ENCODE measurements around the gene ERBB4. TPM values are rescaled to one million over a fixed set of nuclear protein-coding genes. Genes with fewer than 3 reads are reported as not detected.

ERBB4 gene
- total RNA-seq: not detected
- not detected for polyA plus RNA-seq (2013, experiment 1 of 2)
- 0.19 TPM for polyA plus RNA-seq (2013, experiment 2 of 2)
- 0 to 0.14 (median 0) reads per million in 172 experiments for total RNA-seq

- DNase-seq: no peak
- CTCF ChIA-PET: no interaction called here
- Histone ChIP-seq H3K27ac (ENCODE audit: low read depth in 1 of 2, low read length in 2 of 2) (no peak within 1 kb of the TSS), H3K4me3 (ENCODE audit: low read length) (no peak within 1 kb of the TSS), H3K27me3 (ENCODE audit: control insufficient read depth in 1 of 2, insufficient read depth in 2 of 2, low read length in 2 of 2) (peaks cover 32 to 65% of the 10 kb centered on the region in 2 experiments), H3K4me1 (ENCODE audit: insufficient read depth, low read length) (peaks cover 2% of the 10 kb centered on the region), H3K36me3 (ENCODE audit: insufficient read depth, low read length) (no peaks in the 10 kb centered on the region), H3K9me3 (ENCODE audit: control insufficient read depth in 1 of 2, insufficient read depth in 1 of 2, low read length in 2 of 2) (peaks cover 0 to 24% of the 10 kb centered on the region in 2 experiments)
- peaks cover 26% of the 10 kb centered on the region for H3K4me1 Mint-ChIP-seq (ENCODE audit: low read depth)
- H3K27ac Mint-ChIP-seq: no peak within 1 kb of the TSS
- no peaks in the 10 kb centered on the region for H3K9me3 Mint-ChIP-seq
- peaks cover 75% of the 10 kb centered on the region for H3K27me3 Mint-ChIP-seq
- intact Hi-C loops (cut with DNase I, micrococcal nuclease): no loop called here
- H3K4me3 Mint-ChIP-seq: peak within 1 kb of the TSS; percentile 38
- TF ChIP-seq, protein P1, sequence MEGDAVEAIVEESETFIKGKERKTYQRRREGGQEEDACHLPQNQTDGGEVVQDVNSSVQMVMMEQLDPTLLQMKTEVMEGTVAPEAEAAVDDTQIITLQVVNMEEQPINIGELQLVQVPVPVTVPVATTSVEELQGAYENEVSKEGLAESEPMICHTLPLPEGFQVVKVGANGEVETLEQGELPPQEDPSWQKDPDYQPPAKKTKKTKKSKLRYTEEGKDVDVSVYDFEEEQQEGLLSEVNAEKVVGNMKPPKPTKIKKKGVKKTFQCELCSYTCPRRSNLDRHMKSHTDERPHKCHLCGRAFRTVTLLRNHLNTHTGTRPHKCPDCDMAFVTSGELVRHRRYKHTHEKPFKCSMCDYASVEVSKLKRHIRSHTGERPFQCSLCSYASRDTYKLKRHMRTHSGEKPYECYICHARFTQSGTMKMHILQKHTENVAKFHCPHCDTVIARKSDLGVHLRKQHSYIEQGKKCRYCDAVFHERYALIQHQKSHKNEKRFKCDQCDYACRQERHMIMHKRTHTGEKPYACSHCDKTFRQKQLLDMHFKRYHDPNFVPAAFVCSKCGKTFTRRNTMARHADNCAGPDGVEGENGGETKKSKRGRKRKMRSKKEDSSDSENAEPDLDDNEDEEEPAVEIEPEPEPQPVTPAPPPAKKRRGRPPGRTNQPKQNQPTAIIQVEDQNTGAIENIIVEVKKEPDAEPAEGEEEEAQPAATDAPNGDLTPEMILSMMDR (IDR thresholded peaks at IDR 0.05): no peak
- no peak for ATAC-seq (ENCODE audit: poor library complexity)
- POLR2A ChIA-PET: no interaction called here
- H3K36me3 Mint-ChIP-seq (ENCODE audit: low read depth): no peaks in the 10 kb centered on the region
Observed at GRCh38 chr2:212538305-212539071, at the start of gene ERBB4. Gene ERBB4, minus strand, starts transcription at chr2:212538802. Its CDS starts 272 bp downstream, at chr2:212538530.

GRCh38 chr2:212580117-212580516 is 41.5 kb upstream of the ERBB4 start:
- no peak for ATAC-seq (ENCODE audit: poor library complexity)
- TF ChIP-seq, protein P1 (IDR thresholded peaks at IDR 0.05): no peak
- Mint-ChIP-seq H3K9me3 (peaks cover 5% of the 10 kb centered on the region), H3K4me3 (no peak overlapping the region), H3K4me1 (ENCODE audit: low read depth) (no peaks in the 10 kb centered on the region), H3K27ac (no peak overlapping the region), H3K27me3 (no peaks in the 10 kb centered on the region), H3K36me3 (ENCODE audit: low read depth) (no peaks in the 10 kb centered on the region)
- ChIA-PET POLR2A (no interaction called here), CTCF (no interaction called here)
- Histone ChIP-seq H3K4me3 (ENCODE audit: low read length) (no peak overlapping the region), H3K36me3 (ENCODE audit: insufficient read depth, low read length) (no peaks in the 10 kb centered on the region), H3K27me3 (ENCODE audit: control insufficient read depth in 1 of 2, insufficient read depth in 2 of 2, low read length in 2 of 2) (no peaks in the 10 kb centered on the region), H3K27ac (ENCODE audit: low read depth in 1 of 2, low read length in 2 of 2) (no peak overlapping the region), H3K9me3 (ENCODE audit: control insufficient read depth in 1 of 2, insufficient read depth in 1 of 2, low read length in 2 of 2) (no peaks in the 10 kb centered on the region), H3K4me1 (ENCODE audit: insufficient read depth, low read length) (no peaks in the 10 kb centered on the region)
- no peak for DNase-seq
- intact Hi-C loops (cut with DNase I, micrococcal nuclease): no loop called here

GRCh38 chr2:212556296-212556695 is 17.7 kb upstream of the ERBB4 start:
- Mint-ChIP-seq H3K4me1 (ENCODE audit: low read depth) (no peaks in the 10 kb centered on the region), H3K9me3 (no peaks in the 10 kb centered on the region), H3K27me3 (no peaks in the 10 kb centered on the region), H3K27ac (no peak overlapping the region), H3K4me3 (no peak overlapping the region), H3K36me3 (ENCODE audit: low read depth) (no peaks in the 10 kb centered on the region)
- H3K4me3 ChIP-seq (ENCODE audit: low read length): no peak overlapping the region
- H3K27me3 ChIP-seq (ENCODE audit: control insufficient read depth in 1 of 2, insufficient read depth in 2 of 2, low read length in 2 of 2): no peaks in the 10 kb centered on the region
- CTCF ChIA-PET: no interaction called here
- TF ChIP-seq, protein P1 (IDR thresholded peaks at IDR 0.05): no peak
- POLR2A ChIA-PET: no interaction called here
- intact Hi-C loops (cut with DNase I, micrococcal nuclease): no loop called here
- ATAC-seq (ENCODE audit: poor library complexity): no peak
- H3K36me3 ChIP-seq (ENCODE audit: insufficient read depth, low read length): no peaks in the 10 kb centered on the region
- peaks cover 0 to 4% of the 10 kb centered on the region in 2 experiments for H3K9me3 ChIP-seq (ENCODE audit: control insufficient read depth in 1 of 2, insufficient read depth in 1 of 2, low read length in 2 of 2)
- no peak for DNase-seq
- H3K27ac ChIP-seq (ENCODE audit: low read depth in 1 of 2, low read length in 2 of 2): no peak overlapping the region
- no peaks in the 10 kb centered on the region for H3K4me1 ChIP-seq (ENCODE audit: insufficient read depth, low read length)

Data from CD4-positive, alpha-beta T cell (primary cell).